MM.1S (cell line): ENCODE results near the gene ARHGAP4.

Experiments
- CTCF ChIP-seq: fragments of 300-600 bp; sonication (generic); IDR thresholded peaks from 2 replicates; pipeline ENCODE4 v1.5.1; 2016; ENCODE audit warnings: antibody characterized with exemption, low read length, mixed read lengths
- EZH2 ChIP-seq: fragments of 300-600 bp; sonication (generic); optimal IDR thresholded peaks from 2 replicates; pipeline ENCODE3; 2017; ENCODE audit warnings: low read depth, mild to moderate bottlenecking, antibody characterized with exemption, low read length, mixed read lengths

GRCh38 chrX:153901753-153902140 lies 24.3 kb downstream of the ARHGAP4 start:
- no peak for TF ChIP-seq CTCF
- no peak for TF ChIP-seq EZH2
